Measurements from ENCODE around the gene MRPL4. TPM values are rescaled to one million over a fixed set of nuclear protein-coding genes. Genes with fewer than 3 reads are reported as not detected.

MRPL4 gene
- total RNA-seq, 2 donors from 2014 or later = 72.6 to 75.6 TPM

DNA sequence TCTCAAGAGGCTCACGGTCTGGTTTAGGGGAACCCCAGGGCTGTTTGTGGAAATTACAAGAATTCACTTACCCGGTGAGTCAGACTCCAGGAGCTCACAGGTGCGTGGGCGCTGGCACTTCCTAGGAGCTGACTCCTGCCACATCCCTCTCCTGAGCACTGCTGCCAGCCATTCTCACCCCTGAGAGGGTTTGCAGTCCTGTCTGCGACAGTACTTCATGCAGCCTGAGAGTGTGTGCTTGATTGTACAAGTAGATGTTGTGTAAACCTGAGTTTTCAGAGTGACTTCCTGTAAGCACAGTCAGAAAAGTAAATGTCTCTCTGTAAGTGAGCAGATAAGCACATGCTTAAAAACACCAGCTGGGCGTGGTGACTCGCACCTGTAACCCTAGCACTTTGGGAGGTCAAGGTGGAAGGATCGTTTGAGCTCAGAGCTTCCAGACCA is 8.1 kb downstream of the MRPL4 start:
- TF ChIP-seq POLR2AphosphoS5 (IDR thresholded peaks at IDR 0.05) (no peak), POLR2A (IDR thresholded peaks at IDR 0.05) (no peak)
- TF ChIP-seq, protein P1, sequence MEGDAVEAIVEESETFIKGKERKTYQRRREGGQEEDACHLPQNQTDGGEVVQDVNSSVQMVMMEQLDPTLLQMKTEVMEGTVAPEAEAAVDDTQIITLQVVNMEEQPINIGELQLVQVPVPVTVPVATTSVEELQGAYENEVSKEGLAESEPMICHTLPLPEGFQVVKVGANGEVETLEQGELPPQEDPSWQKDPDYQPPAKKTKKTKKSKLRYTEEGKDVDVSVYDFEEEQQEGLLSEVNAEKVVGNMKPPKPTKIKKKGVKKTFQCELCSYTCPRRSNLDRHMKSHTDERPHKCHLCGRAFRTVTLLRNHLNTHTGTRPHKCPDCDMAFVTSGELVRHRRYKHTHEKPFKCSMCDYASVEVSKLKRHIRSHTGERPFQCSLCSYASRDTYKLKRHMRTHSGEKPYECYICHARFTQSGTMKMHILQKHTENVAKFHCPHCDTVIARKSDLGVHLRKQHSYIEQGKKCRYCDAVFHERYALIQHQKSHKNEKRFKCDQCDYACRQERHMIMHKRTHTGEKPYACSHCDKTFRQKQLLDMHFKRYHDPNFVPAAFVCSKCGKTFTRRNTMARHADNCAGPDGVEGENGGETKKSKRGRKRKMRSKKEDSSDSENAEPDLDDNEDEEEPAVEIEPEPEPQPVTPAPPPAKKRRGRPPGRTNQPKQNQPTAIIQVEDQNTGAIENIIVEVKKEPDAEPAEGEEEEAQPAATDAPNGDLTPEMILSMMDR (IDR thresholded peaks at IDR 0.05) = no peak
- no peak for DNase-seq (ENCODE audit: low spot score)
- Histone ChIP-seq H3K27me3 (replicated peaks; ENCODE audit: insufficient read depth) (no peaks in the 10 kb centered on the region), H3K4me3 (no peak overlapping the region), H3K27ac (no peak overlapping the region), H3K36me3 (peaks cover 0 to 16% of the 10 kb centered on the region in 2 donors), H3K4me1 (replicated peaks) (no peaks in the 10 kb centered on the region), H3K9me3 (no peaks in the 10 kb centered on the region)
- intact Hi-C loops (cut with DNase I) = no loop called here
- WGBS = 85% methylated on average over 8 of the region's 8 CpGs

DNA sequence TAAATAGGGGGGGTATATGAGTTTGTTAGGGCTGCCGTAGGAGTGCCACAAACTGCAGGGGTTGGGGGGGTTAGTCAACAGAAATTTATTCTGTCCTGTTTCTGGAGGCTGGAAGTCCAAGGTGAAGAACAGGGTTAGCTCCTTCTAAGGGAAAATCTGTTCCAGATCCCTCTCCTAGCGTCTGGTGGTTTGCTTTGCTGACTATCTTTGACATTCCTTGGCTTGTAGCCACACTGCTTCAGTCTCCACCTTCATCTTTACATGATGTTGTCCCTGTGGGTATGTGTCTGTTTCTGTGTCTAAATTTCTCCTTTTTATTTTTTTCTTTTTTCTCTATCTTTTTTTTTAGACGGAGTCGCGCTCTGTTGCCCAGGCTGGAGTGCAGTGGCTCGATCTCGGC is 10.8 kb downstream of the MRPL4 start:
- no peak for DNase-seq (ENCODE audit: low spot score)
- intact Hi-C loops (cut with DNase I) = no loop called here
- no peak overlapping the region for H3K27ac ChIP-seq
- no peak for TF ChIP-seq POLR2AphosphoS5 (IDR thresholded peaks at IDR 0.05)
- TF ChIP-seq, protein P1 (IDR thresholded peaks at IDR 0.05) = no peak
- no peak for TF ChIP-seq POLR2A (IDR thresholded peaks at IDR 0.05)
- WGBS = 77% methylated on average over 7 of the region's 7 CpGs
- H3K36me3 ChIP-seq = peaks cover 0 to 10% of the 10 kb centered on the region in 2 donors
- no peaks in the 10 kb centered on the region for H3K4me1 ChIP-seq (replicated peaks)
- no peak overlapping the region for H3K4me3 ChIP-seq
- no peaks in the 10 kb centered on the region for H3K9me3 ChIP-seq
- H3K27me3 ChIP-seq (replicated peaks; ENCODE audit: insufficient read depth) = no peaks in the 10 kb centered on the region

DNA sequence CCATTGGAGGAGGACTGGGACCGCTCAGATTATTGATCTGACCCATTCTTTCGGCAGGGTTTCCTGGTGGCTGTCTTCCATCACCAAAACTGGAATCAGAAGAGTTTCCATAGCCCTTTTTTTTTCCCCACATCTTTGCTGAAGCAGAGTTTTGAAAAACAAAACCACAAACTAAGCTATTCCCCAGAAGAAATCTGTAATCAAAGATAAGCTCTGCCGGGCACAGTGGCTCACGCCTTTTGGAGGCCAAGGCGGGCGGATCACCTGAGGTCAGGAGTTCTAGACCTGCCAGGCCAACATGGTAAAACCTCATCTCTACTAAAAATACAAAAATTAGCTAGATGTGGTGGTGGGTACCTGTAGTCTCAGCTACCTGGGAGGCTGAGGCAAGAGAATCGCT is 14.7 kb downstream of the MRPL4 start:
- TF ChIP-seq, protein P1 (IDR thresholded peaks at IDR 0.05) = no peak
- TF ChIP-seq POLR2A (IDR thresholded peaks at IDR 0.05) = no peak
- no peak for TF ChIP-seq POLR2AphosphoS5 (IDR thresholded peaks at IDR 0.05)
- intact Hi-C loops (cut with DNase I) = no loop called here
- no peaks in the 10 kb centered on the region for H3K36me3 ChIP-seq
- WGBS = 86% methylated on average over 7 of the region's 7 CpGs
- H3K27me3 ChIP-seq (replicated peaks; ENCODE audit: insufficient read depth) = no peaks in the 10 kb centered on the region
- no peak for DNase-seq (ENCODE audit: low spot score)
- no peaks in the 10 kb centered on the region for H3K9me3 ChIP-seq
- H3K27ac ChIP-seq = no peak overlapping the region
- no peak overlapping the region for H3K4me3 ChIP-seq
- no peaks in the 10 kb centered on the region for H3K4me1 ChIP-seq (replicated peaks)

- no peaks in the 10 kb centered on the region for H3K4me1 ChIP-seq (replicated peaks)
- H3K27ac ChIP-seq = no peak overlapping the region
- TF ChIP-seq POLR2AphosphoS5 (IDR thresholded peaks at IDR 0.05) (no peak), POLR2A (IDR thresholded peaks at IDR 0.05) (no peak)
- TF ChIP-seq, protein P1 (IDR thresholded peaks at IDR 0.05) = no peak
- DNase-seq (ENCODE audit: low spot score) = no peak
- 74% methylated on average over 6 of the region's 6 CpGs for WGBS
- intact Hi-C loops (cut with DNase I) = no loop called here
- H3K4me3 ChIP-seq = no peak overlapping the region
- no peaks in the 10 kb centered on the region for H3K27me3 ChIP-seq (replicated peaks; ENCODE audit: insufficient read depth)
- no peaks in the 10 kb centered on the region for H3K9me3 ChIP-seq
- H3K36me3 ChIP-seq = no peaks in the 10 kb centered on the region
Observed at GRCh38 chr19:10268071-10268470, 16.1 kb downstream of the MRPL4 start.

DNA sequence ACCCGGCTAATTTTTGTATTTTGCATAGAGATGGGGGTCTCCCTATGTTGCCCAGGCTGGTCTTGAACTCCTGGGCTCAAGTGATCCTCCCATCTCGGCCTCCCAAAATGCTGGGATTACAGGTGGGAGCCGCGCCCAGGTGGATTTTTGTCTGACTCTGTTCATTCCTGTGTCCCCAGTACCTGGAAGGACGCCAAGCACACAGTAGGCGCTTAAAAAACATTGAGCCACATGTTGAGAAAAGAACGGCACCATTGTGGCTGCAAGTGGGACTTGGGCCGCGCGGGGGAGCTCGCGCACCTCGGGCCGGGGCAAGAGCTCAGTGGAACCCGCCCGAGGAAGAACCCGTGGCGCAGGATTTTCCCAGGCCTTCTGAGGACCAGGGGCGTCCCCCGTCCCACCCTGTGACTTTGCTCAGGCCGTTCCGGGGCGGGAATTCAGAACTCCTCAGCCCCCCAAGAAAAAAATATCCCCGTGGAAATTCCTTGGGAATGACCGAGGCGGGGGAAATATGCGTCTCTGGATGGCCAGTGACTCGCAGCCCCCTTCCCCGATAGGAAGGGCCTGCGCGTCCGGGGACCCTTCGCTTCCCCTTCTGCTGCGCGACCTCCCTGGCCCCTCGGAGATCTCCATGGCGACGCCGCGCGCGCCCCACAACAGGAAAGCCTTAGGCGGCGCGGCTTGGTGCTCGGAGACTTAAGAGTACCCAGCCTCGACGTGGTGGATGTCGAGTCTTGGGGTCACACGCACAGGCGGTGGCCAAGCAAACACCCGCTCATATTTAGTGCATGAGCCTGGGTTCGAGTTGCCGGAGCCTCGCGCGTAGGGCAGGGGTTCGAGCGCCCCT is 17.5 kb downstream of the MRPL4 start:
- Histone ChIP-seq H3K4me1 (replicated peaks) (no peaks in the 10 kb centered on the region), H3K27ac (peak overlapping the region; percentile 47 to 52), H3K4me3 (peak overlapping the region; percentile 19 to 28), H3K36me3 (no peaks in the 10 kb centered on the region), H3K27me3 (replicated peaks; ENCODE audit: insufficient read depth) (no peaks in the 10 kb centered on the region), H3K9me3 (no peaks in the 10 kb centered on the region)
- WGBS = 6% methylated on average over 59 of the region's 59 CpGs
- DNase-seq (ENCODE audit: low spot score) = peak; percentile 76
- TF ChIP-seq, protein P1 (IDR thresholded peaks at IDR 0.05) = peak; percentile 83 to 97 (median 90)
- TF ChIP-seq POLR2A (IDR thresholded peaks at IDR 0.05) (no peak), POLR2AphosphoS5 (IDR thresholded peaks at IDR 0.05) (peak; percentile 51)
- intact Hi-C loops (cut with DNase I) = loop anchor here (2.0 to 5.0 kb wide), 2 partner anchors 43 to 119 kb away; no protein-coding TSS in a partner anchor
